ENCODE measurements around the gene FBXO38.

DNA sequence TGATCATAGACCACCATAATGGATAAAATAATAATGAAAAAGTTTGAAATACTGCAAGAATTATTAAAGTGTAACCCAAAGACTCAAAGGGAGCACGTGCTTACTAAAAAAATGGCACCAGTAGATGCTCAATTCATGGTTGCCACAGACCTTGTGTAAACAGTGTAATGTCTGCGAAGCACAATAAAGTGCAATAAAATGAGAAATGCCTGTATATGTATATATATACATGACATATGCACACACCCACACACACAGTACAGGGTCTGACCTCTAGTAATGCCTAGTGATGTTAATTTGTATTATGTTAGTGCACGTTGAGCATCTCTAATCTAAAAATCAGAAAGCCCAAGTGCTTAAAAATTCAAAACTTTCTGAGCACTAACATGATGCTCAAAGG is 52.3 kb downstream of the FBXO38 start:
- TF ChIP-seq CTCF (IDR thresholded peaks at IDR 0.05 in 2 of 3, conservative IDR thresholded peaks at IDR 0.05 in 1 of 3; ENCODE audit: borderline replicate concordance in 1 of 3, insufficient read depth in 1 of 3, low read depth in 2 of 3, low read length in 2 of 3): no peak
- no peak for TF ChIP-seq RAD21 (IDR thresholded peaks at IDR 0.05; ENCODE audit: low read depth)
- TF ChIP-seq TCF7L2 (IDR thresholded peaks at IDR 0.05; ENCODE audit: borderline replicate concordance, extremely low read depth, insufficient read depth, insufficient read length): no peak
- TF ChIP-seq SP1 (IDR thresholded peaks at IDR 0.05; ENCODE audit: low read depth): no peak

Data from HCT116 (cell line).